ENCODE results near the gene C16orf78.

GRCh38 chr16:49441366-49441780 is 67.8 kb downstream of the C16orf78 start:
- no peak for TF ChIP-seq CTCF (optimal IDR thresholded peaks at IDR 0.05 in 1 of 3, IDR thresholded peaks at IDR 0.05 in 1 of 3, conservative IDR thresholded peaks at IDR 0.05 in 1 of 3; ENCODE audit: extremely low read depth in 1 of 3, insufficient read depth in 2 of 3, low read length in 3 of 3)
- no peak for TF ChIP-seq EZH2 (IDR thresholded peaks at IDR 0.05; ENCODE audit: low read length)

Data from keratinocyte (primary cell).